OCI-M1 (cell line): ENCODE measurements around the gene MUC3A.
"Not testable (repeated sequence)": the region's sequence is repeated elsewhere in the genome, so short reads cannot be mapped to it uniquely, and the experiment has no call there.

ENCODE experiments used
- DNase-seq: peaks from one replicate; lab custom pipeline; 2025; lab: John Stamatoyannopoulos, UW

Gene MUC3A, protein sequence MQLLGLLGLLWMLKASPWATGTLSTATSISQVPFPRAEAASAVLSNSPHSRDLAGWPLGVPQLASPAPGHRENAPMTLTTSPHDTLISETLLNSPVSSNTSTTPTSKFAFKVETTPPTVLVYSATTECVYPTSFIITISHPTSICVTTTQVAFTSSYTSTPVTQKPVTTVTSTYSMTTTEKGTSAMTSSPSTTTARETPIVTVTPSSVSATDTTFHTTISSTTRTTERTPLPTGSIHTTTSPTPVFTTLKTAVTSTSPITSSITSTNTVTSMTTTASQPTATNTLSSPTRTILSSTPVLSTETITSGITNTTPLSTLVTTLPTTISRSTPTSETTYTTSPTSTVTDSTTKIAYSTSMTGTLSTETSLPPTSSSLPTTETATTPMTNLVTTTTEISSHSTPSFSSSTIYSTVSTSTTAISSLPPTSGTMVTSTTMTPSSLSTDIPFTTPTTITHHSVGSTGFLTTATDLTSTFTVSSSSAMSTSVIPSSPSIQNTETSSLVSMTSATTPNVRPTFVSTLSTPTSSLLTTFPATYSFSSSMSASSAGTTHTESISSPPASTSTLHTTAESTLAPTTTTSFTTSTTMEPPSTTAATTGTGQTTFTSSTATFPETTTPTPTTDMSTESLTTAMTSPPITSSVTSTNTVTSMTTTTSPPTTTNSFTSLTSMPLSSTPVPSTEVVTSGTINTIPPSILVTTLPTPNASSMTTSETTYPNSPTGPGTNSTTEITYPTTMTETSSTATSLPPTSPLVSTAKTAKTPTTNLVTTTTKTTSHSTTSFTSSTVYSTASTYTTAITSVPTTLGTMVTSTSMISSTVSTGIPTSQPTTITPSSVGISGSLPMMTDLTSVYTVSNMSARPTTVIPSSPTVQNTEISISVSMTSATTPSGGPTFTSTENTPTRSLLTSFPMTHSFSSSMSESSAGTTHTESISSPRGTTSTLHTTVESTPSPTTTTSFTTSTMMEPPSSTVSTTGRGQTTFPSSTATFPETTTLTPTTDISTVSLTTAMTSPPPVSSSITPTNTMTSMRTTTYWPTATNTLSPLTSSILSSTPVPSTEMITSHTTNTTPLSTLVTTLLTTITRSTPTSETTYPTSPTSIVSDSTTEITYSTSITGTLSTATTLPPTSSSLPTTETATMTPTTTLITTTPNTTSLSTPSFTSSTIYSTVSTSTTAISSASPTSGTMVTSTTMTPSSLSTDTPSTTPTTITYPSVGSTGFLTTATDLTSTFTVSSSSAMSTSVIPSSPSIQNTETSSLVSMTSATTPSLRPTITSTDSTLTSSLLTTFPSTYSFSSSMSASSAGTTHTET (N-terminal part only)

DNA sequence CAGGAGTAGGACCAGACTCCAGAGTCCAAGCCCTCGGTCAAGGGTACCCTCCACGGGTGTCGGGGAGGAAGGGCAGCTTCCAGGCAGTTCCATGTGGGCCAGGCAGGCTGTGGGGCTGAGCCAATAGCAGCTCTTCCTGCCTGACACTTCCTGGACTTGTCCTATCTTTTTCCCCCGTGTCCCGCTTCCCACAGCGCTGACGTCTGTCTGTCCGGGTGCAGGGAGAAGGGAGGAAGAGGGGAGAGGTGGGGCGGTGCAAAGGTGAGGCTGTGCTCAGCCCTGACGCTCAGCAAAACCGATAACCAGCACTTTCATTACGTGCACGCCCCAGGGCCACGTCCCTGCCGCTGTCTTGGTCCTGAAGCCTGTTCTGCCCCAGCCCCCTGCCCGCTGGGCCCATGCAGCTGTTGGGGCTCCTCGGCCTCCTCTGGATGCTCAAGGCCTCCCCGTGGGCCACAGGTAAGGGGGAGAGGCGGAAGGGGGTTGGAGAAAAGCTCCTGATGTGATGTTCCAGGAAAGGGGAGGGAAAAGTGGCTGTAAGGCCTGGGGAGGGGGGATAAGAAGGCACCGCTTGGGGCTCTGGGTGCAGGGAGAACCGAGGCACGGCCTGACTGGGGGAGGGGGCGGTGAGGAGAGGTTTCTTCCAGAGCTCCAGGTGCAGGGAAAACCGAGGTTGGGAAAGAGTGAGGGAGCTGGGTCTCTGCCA is at the start of gene MUC3A:
MUC3A (plus strand) TSS at position 308 of the 706 bp plus-strand sequence; CDS start at position 399, 91 bp downstream.
- no peak for DNase-seq

DNA sequence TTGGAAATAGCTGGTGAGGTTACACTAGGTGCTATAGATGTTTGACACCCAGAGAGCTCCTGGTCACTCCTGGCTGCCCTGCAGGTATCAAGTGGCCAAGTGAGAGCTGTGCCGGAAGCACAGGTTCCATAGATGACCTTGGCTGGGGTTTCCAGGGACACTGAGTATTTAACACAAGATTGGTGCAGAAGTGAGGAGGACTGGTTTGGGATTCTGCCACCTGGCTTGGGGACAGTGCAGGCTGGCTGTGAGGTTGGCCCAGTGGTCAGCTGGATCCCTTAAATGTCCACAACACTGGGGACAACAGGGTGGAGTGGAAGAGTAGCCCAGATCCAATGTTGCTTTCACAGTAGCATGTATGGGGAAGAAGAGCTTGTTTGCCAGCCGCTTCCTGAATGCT is 48.4 kb upstream of the MUC3A start:
- DNase-seq: no peak

DNA sequence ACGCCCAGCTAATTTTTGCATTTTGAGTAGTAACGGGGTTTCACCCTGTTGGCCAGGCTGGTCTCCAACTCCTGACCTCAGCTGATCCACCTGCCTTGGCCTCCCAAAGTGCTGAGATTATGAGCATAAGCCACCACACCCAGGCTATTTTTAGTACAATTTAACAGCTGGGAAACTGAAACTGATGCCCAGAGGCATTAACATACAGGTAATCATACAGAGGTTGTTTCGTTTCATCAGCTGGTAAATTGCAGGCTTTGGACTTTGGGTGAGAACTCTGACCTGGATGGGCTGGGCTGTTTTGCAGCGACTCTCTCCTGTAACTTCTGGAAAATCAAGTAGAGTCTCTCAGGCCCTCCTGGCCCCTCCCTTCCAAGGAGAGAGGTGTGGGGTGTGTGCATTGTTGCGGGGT is 47.4 kb upstream of the MUC3A start:
- no peak for DNase-seq

DNA sequence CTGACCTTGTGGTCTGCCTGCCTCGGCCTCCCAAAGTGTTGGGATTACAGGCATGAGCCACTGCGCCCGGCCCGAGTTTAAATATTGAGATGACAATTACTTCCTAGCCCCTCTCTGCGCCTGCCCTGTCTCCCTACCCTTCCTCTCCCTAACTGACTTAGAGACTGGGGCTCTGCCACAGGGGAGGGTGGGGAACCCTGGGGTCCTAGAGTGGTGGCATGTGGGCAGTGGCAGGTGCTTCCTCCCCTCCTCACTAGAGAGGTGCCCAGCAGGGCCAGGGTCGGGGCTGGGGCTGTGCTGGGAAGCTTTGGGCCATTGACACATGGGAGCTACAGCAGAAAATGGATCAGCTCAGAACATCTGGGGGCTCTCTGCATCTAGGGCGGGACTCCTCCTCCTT is 46.7 kb upstream of the MUC3A start:
- DNase-seq: no peak

DNA sequence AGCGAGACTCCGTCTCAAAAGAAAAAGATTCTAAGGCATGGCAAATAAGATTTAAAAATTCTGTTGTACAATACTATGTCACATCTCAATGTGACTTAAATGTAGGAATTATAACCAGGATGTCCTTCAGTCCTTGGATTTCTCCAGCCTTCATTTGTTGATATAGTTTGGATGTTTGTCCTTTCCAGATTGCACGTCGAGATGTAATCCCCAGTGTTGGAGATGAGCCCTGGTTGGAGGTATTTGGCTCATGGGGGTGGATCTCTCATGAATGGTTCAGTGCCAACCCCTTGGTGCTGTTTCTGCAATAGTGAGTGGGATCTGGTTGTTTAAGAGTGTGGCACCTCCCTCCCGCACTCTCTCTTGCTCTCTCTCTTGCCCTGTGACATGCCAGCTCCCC is 40.8 kb upstream of the MUC3A start:
- no peak for DNase-seq

DNA sequence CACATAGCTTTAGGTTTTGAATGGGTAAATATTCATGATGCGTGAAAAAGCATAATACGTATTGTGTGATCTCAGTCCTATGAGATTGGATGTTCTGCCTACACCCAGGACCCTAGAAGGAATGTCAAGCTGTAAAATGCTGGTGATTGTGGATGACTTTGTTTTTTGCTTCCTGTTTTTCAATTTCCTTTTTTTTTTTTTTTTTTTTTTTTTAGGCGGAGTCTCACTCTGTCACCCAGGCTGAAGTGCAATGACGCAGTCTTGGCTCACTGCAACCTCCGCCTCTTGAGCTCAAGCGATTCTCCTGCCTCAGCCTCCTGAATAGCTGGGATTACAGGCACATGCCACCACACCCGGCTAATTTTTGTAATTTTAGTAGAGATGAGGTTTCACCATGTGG is 38.9 kb upstream of the MUC3A start:
- DNase-seq: peak; percentile 76

DNA sequence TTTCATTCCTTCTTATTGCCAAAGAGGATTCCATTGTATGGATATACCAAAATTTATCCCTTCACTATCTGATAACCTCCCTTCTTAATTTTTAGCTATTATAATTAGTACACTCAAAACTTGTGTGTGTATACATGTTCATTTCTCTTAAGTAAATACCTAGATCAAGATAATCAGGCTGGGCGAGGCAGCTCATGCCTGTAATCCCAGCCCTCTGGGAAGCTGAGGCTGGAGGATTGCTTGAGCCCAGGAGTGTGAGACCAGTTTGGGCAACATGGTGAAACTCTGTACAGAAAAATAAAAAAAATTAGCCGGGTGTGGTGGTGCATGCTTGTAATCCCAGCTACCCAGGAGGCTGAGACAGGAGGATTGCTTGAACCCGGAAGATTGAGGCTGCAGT is 37.9 kb upstream of the MUC3A start:
- no peak for DNase-seq

DNA sequence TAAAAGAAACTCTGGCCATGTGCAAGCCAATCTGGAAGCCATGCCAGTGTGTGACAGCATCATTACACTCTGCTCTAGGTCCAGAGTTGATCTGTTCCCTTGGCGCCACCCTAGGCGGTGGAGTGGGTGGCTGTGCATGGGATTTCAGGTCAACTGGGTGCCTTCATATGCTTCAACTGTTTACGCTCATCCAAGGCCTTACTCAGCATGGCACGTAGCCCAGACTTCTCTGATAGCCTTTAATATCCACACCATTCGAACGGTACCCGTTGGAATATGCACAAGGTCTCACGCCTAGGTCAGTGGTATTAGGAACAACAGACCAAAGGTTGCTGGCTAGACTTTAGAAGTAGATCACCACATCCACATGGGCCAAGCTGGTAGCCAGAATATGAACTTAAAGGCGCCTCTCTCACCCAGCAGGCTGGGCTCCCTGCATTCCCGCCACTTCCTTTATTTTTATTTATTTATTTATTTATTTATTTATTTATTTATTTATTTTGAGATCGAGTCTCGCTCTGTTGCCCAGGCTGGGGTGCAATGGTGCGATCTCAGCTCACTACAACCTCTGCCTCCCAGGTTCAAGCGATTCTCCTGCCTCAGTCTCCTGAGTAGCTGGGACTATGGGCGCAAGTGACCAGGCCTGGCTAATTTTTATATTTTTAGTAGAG is 35.0 kb upstream of the MUC3A start:
- no peak for DNase-seq

DNA sequence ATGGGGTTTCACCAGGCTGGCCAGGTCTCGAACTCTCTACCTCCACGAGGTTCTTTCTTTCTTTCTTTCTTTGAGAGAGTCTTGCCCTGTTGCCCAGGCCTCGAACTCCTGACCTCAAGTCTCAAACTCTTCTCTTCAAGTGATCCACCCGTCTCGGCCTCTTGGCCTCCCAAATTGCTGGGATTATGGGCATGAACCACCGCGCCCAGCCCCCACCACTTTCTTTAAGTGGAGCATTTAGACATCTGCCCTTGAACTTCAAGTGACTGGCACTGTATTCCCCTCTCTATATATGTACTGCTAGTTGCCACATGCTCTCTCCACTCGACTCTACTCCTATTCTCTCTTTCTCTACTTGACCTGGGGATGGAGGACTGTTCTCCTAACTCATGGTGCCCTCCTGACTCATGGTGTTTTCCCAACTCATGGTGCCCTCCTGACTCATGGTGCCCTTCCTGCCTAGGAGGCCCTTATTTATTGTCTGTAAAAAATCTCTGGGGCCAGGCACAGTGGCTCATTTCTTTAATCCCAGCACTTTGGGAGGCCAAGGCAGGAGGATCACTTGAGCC is 34.4 kb upstream of the MUC3A start:
- no peak for DNase-seq

DNA sequence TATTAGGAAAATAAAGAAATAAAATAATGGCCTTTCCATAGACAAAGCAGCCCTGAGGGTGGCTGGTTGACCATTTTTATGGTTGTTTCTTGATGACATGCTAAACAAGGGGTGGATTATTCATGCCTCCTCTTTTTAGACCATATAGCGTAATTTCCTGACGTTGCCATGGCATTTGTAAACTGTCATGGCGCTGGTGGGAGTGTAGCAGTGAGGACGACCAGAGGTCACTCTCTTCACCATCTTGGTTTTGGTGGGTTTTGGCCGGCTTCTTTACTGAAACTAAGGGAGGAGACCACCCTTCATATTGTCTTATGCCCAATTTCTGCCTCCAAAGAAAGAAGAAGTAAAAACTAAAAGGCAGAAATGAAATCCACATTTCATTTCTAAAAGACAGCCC is 30.0 kb upstream of the MUC3A start:
- not testable (repeated sequence) for DNase-seq

DNA sequence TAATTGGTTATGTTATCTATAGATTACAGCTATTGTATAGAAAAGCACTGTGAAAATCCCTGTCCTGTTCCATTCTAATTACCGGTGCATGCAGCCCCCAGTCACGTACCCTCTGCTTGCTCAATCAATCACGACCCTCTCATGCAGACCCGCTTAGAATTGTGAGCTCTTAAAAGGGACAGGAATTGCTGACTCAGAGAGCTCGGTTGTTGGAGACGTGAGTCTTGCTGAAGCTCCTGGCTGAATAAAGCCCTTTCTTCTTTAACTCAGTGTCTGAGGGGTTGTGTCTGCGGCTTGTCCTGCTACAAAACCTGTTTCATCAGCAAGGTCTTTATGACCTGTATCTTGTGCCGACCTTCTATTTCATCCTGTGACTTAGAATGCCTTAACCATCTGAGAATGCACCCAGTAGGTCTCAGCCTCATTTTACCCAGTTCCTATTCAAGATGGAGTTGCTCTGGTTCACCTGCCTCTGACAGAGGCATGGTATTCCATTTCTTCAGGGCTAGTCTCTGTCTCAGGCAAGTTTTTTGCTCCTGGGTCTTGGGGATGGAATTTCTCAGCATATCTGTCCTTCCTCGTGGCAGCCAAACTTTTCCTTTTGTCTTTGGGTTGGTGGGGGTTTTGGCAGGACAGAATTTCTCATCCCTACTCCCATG is 29.4 kb upstream of the MUC3A start:
- DNase-seq: not testable (repeated sequence)

DNA sequence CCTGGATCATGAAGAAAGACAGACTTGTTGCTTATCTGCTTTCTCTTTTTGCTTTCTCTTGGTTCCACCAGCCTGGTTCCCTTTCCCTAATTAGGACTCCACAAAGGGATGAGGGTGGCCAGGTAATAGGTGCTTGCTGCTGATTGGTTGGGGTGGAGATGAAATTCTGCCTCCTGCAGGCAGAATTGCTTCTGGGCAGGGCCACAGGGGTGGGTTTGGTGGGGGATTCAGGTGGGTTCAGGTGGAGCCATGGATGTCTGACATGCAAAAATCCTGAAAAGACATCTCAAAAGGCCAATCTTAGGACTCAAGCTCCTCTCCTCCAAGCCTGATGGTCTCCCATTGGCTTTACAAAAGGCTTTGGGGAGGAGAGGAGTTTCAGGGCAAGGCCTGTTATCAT is 28.3 kb upstream of the MUC3A start:
- no peak for DNase-seq

DNA sequence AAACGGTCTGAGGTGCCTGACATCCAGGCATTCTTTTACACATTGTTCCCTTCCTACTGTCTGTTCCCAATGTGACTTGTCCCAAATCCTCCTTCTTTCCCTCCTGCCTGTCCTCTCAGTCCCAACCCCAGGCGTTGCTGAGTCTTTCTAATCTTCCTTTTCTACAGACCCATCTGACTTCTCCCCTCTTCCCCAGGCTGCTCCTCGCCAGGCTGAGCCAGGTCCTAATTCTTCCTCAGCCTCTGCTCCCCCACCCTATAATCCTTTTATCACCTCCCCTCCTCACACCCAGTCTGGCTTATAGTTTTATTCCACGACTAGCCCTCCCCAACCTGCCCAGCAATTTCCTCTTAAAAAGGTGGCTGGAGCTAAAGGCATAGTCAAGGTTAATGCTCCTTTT is 25.7 kb upstream of the MUC3A start:
- not testable (repeated sequence) for DNase-seq

DNA sequence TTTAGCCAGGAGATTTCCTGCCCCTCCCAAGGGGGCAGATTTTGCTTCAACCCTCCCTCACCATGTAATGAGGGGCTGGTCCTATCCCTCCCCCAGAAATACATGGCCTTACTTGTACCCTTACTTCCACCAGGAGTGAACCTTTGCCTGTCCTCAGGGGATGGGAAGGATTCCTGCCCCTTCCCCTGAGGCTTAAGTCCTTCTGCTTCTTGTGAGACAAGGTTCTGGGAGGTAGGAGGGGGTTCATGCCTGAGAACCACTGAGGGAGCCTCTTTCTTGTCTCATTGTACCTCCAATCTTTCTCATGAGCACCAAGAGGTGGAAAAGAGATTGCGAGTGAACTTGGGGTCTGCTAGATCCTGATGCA is 19.5 kb upstream of the MUC3A start:
- DNase-seq: no peak

DNA sequence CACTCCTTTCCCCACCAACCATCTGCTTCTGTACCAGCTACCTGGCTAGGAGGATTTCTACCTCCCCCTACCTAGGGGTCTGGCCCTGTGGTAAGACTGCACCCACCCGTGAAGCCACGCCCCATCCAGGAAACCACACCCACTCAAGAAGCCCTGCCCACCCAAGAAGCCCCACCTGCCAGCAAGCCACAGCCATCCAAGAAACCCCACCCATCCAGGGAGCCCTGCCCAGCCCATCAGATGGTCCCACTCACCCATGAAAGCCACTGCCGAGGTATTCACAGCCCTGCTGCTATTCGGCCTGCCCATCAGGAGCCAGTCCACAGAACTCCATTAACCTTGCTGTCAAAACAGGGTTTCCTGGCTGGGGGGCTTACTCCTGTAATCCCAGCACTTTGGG is 15.6 kb upstream of the MUC3A start:
- DNase-seq: no peak

DNA sequence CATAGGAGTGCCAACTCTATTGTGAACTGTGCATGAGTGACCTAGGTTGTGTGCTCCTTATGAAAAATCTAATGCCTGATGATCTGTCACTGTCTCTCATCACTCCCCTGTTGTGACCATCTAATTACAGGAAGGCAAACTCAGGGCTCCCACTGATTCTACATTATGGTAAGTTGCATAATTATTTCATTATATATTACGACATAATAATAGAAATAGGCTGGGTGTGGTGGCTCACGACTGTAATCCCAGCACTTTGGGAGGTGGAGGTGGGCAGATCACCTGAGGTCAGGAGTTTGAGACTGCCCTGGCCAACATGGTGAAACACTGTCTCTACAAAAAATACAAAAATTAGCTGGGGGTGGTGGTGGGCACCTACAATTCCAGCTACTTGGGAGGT is 14.0 kb upstream of the MUC3A start:
- not testable (repeated sequence) for DNase-seq

DNA sequence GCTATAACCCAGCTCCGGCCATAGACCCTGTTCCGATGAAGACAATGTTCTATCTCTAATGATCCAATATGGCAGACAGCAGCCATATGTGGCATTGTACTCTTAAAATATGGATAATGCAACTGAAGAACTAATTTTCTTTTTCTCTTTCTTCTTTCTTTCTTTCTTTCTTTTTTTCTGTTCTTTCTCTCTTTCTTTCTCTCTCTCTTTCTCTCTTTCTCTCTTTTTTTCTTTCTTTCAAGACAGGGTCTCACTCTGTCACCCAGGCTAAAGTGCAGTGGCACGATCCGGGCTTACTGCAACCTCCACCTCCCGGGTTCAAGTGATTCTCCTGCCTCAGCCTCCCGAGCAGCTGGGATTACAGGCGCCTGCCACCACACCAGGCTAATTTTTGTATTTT is 13.2 kb upstream of the MUC3A start:
- DNase-seq: not testable (repeated sequence)

DNA sequence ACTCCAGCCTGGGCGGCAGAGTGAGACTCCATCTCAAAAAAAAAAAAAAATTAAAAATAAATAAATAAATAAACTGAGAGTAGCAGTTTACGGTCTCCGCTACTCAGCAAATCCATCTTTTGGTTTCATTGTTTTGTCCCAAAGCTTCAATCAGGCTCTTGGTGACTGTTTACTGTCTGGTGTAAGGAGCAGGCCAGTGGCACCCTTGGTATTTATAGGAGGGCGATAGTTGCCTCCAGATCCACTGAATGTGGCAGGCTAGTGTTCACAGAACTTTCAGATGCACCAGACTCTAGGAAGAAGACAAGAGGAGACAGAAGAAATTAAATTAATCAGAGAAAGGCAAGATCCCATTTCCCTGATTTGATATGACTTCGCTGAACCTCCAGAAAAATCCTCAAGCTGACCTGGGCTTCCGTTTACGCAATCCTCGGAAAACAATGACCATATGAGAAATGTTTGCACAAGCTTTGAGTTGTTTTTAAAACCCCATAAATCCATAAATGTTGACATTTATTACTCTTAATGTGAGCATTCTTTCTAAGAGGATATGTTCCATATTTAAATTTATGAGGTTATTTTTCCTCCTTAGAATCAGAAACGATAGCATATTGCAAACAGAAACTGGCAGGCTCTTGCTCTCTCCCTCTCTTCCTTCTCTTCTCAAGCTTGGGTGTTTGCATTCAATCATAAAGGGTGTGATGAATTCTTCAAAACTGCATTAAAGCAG is 7.1 kb upstream of the MUC3A start:
- no peak for DNase-seq

DNA sequence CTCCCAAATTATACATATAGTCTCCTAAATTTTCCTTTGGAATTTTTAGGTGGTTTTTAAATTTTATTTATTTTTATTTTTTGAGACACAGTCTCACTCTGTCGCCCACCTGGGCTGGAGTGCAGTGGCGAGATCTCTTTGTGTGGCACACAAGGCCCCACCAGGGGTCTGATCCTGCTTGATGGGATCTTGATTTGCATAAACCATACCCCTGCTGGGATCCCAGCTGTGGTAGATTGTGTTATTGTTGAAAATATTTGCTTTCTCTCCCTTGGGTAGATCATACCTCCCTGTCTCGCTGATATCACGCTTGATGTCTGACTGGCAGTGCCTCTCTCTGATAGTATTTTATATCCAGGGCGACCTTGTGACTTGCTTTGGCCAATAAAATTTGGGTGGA is 5.6 kb upstream of the MUC3A start:
- DNase-seq: no peak

DNA sequence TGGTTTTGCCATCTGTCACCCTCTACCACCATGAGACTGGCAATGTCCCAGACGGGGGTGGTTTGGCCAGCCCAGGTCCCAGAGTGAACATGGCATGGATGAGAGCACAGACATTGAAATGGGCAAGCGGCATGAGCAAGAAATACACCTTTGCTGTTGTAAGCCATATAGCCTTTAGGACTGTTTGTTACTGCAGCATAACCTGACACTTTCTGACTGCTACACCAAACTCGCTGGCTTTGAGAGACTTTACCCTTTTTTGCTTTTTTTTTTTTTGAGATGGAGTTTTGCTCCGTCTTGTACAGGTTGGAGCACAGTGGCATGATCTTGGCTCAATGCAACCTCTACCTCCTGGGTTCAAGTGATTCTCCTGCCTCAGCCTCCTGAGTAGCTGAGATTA is 5.2 kb upstream of the MUC3A start:
- no peak for DNase-seq
